ENCODE results near the gene IQCE.

GRCh38 chr7:2580636-2581035 lies 21.9 kb downstream of the IQCE start:
- TF ChIP-seq TARDBP (IDR thresholded peaks at IDR 0.05) (no peak), BHLHE40 (IDR thresholded peaks at IDR 0.05; ENCODE audit: borderline replicate concordance) (no peak), FOXK2 (IDR thresholded peaks at IDR 0.05) (no peak), FOXA1 (IDR thresholded peaks at IDR 0.05) (no peak), L3MBTL2 (conservative IDR thresholded peaks at IDR 0.05) (no peak), LEF1 (IDR thresholded peaks at IDR 0.05; ENCODE audit: borderline replicate concordance) (no peak), SUZ12 (IDR thresholded peaks at IDR 0.05) (no peak), FOXM1 (IDR thresholded peaks at IDR 0.05; ENCODE audit: borderline replicate concordance) (no peak)
